IPS DF 4.7 (cell line): Measurements from ENCODE around the gene CEP128.

ENCODE experiments used
- DNase-seq: peaks from one replicate; pipeline ENCODE4 v3.0.0-alpha.2; 2013; ENCODE audit warnings: low spot score; ENCODE audit errors: extremely low read depth

The CEP128 gene

DNA sequence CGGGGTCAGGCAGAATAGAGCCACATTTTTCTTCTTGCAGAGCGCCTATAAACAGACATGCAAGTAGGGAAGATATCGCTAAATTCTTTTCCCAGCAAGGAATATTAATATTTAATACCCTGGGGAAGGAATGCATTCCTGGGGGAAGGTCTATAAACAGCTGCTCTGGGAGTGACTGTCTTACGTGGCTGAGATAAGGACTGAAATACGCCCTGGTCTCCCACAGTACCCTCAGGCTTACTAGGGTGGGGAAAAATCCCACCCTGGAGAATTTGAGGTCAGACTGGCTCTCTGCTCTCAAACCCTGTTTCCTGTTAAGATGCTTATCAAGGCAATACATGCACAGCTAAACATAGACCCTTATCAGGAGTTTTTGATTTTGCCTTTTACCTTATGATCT is 262.3 kb downstream of the CEP128 start:
- DNase-seq = no peak

DNA sequence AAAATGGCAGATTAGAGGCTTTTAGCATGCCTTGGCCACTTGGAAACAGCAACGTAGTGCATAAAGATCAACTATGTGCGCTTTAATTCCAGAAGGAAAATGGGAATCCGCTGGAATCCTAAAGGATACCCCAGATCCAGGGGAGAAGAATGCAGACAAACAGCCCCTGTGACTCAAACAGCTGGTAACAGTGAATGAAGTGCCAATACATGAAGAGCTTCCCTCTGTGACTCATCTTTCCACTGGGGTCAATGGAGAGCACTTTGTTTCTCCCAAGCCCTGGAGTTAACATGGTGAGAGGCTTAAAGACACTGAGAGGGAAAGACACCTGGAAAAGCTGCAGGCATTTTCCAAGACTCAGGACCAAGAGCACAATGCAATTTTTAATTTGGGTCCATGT is 263.1 kb downstream of the CEP128 start:
- no peak for DNase-seq

DNA sequence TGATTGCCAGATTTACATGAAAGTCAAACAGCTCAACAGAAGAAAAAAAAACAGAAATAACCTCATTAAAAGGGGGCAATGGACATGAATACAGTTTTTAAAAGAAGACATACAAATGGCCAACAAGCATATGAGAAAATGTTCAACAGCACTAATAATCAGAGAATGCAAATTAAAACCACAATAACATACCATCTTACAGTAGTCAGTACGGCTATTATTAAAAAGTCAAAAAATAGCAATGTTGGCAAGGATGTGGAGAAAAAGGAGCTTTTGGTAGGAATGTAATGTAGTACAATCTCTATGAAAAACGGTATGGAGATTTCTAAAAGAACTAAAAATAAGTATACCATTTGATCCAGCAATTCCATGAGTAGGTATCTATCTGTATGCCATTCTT is 272.1 kb downstream of the CEP128 start:
- DNase-seq = no peak

DNA sequence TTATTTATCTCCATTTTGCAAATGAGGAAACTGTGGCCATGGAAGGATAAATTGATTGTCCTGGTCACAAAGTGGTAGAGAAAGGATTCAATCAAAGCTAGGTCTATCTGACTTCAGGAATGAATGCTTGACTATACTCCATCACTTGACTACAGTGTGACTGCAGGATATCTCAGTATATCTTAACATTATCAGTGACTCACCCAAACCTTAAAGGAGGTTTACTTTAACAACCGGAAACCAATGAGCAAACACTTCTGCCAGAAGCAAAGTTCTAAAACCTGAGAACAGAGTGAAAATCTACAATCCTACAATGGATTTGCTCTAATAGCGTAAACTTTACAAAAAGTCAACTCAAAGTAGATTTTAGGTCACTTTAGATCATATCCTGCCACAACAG is 277.0 kb downstream of the CEP128 start:
- DNase-seq = no peak

DNA sequence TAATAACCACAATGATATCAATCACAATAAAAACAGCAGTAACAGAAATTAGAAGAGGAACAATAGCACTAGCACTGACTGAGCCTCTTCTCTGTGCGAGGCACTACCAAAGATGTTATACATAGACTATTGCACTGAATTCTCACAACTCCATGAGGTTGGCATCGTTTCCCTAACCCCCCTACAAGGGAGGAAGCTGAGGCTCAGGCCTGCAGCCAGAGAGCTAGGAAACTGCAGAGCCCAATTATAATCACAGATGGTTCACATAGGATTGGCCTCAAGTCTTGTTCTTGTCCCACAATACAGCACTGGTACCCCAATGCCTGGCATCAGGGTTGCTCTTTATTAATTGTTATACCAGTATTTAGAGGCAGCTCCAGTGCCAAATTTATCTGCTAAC is 278.0 kb downstream of the CEP128 start:
- no peak for DNase-seq

DNA sequence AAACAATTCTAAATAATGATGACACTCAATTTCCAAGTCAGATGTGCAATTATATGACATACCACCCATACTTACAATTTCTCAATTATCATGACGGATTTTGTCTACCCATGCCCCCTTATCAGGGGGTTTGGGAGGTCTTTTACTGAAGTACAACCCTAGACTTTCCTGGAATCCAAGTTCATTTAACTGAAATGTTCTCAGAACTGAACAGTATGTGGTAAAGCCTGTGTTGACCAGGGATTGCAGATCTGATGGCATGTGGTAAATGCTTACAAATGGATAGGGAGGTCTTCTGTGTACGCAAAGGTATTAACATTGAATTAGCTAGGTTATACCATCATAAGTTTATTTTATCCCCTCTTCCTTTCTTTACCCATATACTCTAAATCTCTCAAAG is 281.8 kb downstream of the CEP128 start:
- no peak for DNase-seq

DNA sequence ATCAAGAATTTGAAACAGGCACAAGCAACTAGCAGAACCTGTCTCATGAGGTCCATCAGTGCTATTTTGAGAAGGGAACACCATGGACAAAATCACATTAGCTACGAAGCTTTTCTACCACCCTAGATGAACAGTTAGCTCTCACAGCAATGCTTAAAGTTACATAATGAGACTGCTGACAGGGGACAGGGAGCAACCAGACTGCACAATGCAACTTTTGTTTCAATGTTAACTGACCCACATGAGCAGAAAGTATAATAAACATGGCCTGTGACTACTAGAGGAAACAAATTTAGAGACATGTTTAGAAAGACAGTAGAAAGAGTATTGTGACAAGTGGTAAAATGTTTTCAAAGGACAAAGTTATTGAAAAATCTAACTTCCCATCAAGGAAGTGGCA is 282.8 kb downstream of the CEP128 start:
- no peak for DNase-seq

DNA sequence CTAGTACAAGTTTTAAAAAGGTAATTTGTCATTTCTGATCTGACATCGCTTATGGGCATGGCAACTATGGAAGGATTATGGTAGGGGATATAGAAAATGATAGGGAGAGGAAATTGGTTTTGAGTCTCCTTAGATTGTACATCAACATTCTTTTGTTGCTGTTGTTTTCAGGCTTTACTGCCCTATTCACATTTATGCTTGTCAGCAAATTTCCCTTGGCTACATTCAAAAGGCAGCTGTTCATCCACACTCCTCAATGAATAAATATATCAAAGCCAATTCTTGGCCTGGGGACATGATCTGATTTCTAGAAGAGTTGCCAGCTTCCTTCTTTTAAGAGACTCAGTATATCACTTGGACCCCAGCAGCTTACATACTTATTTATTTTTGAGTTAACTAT is 283.4 kb downstream of the CEP128 start:
- no peak for DNase-seq

DNA sequence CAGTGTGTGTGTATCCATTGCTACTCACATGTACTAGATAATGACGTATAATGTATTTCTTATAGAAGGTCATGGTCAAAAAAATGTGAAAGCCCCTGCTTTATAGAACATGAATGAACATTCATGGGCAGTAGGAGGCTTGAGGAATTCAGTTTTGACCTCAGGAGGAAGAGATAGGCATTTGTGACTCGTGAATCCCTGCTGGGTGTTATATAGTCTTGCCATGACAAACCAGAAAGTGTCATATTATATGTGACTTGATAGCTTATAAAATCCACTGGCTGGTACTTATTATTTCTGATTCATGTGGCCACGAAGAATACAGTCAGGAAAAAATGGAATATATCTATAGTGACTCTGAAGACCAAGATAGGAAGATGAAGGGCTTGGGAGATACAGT is 287.6 kb downstream of the CEP128 start:
- no peak for DNase-seq

DNA sequence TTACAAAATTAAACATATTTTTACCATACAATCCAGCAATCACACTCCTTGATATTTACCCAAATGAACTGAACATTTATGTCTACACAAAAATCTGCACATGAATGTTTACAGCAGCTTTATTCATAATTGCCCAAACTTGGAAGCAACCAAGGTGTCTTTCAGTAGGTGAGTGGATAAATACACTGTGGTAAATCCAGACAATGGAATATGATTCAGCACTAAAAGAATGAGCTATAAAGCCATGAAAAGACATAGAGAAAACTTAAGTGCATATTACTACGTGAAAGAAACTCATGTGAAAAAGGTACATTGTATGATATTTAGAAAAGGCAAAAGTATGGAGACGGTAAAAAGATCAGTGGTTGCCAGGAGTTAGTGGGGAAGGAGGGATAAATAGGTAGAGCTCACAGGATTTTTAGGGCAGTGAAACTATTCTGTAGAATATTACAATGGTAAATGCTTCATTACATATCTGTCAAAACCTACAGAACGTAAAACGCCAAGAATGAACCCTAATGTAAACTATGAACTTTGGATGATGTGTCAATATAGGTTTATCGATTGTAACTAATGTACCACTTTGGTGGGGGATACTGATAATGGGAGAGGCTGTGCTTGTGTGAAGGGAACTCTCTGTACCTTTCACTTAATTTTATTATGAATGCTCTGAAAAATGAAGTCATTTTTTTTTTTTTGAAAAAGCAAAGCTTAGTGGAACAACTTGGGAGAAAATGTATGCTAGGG is 295.7 kb downstream of the CEP128 start:
- no peak for DNase-seq

DNA sequence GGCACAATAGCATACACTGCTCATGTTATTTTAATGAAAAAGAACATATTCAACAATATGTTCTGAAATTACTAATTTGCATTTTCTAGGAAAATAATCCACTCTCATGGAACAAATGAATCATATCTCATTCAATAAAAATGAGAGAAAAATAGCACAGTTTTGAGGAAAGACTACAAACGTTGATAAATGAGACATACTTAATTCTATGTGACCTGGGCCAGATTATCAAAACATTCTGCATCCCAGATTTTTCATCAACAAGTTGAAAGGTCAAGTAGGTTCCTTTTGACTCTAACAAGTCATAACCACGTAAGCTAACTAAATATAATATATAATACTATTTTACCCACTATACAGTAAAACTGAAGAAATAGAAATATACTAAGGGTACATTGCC is 296.7 kb downstream of the CEP128 start:
- DNase-seq = no peak

DNA sequence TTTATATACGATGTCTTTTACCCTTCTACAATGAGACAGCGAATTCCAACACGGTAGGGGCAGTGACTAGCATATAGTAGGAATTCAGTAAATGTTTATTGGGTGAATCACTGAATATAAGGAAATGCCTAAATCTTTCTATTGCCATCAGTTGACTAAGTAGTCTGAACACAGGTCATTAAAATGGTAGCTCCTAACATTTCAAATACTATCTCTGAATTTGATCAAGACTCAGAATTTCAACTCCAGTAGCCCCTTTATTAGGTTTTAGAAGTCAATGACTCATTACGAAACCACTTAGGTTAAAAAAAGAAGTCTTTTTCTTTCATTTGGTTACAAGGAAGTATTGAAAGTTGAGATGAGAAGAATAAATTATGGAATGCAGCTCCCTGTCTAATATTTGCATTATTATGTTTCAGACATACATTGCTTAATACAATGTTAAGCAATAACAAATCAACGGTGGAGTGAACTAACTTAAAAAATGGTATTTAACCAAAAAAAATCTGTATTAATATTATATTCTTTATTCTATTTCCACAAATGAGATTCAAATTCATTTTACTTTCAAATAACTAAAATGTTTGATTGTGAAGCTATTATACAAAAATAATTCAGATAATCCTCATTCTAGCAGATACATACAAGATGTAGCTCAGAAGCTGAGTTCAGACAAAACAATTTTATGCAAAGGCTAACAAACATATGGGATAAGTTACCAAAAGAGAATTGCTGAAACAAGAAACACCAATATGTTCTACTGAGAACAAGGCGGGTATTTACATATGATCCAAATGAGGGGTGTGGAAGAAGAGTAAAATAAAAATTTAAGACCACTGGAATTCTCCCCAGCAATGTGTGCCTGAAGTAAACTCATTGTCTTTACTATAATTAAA is 302.7 kb downstream of the CEP128 start:
- DNase-seq = no peak

DNA sequence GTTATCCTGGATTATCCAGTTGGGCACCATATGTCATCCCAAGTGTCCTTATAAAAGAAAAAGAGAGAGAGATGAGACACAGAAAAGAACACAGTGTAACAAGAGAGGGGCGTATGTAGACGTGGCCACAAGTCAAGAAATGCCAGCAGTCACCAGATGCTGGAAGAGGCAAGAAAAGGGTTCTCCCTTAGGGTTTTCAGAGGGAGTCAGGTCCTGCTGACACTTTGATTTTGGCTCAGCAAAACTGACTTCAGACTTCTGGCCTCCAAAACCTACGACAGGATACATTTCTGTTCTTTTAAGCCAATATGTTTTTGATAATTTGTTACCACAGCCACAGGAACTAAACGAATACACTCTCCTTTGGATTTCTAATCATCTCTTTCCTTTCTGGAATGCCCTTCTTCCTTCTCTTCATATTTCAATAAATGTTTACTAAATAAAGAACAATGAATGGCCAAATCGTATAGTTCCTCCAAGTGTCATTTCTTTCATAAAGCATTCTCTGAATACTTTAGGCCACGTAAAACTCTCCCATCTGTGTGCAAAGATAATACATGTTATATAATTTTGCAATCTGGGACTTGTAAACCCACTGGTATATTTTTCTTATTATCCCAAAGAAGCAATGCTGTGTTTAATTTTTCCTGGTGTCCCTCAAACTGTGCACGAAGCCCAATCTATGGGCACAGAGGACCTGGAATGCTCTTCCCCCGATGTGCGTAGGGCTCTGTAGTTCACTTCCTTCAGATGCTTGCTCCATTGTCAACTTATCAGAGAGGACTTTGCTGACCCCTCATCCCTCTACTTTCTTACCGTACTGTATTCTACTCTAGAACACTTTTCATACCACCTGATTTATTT is 303.6 kb downstream of the CEP128 start:
- no peak for DNase-seq

DNA sequence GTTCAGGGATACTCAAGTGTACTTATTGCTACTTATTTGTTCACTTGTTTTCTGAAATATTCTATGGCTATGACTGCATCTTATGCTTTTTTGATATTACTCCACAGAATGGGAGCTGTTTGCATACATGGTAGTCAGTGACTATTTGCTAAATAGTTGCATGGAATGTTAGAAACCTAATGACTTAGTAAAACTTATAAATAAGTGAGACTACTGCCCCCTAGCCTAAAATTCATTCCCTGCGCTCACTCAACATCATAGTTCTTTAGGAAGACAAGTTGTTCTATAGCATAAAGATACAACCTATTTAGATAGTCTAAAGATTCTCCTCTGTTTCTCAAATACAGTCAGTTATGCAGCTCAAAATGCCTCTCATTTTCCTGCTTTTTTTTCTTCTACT is 305.5 kb downstream of the CEP128 start:
- DNase-seq = no peak

DNA sequence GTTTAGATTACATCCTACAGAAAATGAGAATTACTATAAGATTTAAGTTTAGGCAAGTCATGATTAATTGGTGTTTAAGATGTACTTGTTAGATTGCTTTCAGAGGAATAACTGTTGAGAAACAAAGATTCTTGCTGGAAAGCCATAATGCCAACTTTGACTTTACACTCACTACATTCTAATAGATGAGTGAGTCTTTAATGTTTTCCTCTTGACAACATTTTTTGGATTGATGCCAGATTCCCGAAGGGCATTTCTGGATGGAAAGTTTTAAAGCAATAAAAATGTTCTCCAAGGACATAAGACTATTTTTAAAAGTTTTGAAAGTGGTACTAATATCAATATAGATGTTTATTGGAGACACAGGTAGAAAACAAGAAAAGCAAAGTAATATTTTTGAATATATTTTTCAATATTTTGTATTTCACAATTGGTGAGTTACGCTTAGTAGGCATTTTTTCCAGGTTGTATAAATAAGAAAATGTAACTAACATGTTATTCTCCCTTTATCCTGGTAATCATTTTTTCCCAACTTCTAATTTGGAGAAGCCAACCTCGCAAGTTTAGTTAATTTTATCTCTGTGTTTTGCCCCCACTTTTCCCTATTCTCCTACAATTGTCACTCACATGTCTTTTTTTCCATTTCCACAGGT is 307.3 kb downstream of the CEP128 start:
- DNase-seq = no peak

DNA sequence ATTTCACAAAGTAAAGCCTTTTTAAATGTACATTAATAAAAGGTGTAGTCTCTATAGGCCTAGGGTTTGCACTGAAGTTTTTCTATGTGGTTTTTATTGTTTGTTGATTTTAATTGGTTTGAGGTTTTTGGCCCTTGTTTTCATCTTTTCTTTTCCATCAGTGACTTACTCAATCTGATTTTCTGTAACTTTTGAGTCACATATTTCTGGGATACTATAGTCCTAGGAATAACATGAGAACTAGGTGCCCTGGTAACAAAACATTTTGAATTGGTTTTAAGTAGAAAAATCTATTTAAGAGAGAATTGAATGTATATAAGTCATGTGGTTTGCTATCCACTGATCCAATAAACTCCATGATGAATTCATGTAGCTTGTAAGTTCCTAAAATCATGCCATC is 311.9 kb downstream of the CEP128 start:
- no peak for DNase-seq

DNA sequence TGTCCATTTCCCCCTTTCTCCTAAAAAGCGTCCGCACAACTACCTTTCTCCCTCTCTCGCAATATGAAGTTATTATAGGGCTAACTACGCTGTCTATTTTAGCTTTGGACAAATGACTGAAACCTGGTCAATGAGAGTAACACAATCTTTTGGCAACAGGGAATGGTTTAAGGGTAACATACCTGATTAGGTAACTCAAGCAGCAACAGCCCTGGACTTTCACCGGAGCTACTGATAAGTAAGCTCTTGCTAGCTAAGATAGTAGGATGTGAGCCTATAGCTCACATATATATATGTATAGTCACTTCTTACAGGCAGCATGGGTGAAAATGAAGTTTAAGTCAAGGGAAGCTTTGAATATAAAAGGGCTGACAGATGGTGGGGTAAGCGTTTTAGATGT is 313.0 kb downstream of the CEP128 start:
- no peak for DNase-seq

DNA sequence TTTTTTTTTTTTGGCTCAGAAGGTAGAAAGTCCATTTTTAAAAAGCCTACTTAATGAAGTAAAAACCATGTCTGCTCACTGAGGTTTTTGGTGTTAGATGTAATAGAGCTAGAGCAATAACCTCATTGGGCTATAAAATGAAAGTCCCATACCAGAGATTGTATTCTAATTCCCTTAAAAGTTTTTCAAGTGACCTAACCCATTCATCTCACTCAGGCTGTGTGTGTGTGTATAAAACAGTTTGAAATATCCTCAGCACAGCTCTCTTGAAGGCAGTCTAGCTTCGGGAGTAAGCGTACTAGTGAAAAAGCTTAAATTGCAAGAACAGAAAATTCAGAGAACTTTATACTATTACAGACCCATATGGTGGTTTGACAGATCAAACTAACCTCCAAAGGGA is 313.8 kb downstream of the CEP128 start:
- no peak for DNase-seq

DNA sequence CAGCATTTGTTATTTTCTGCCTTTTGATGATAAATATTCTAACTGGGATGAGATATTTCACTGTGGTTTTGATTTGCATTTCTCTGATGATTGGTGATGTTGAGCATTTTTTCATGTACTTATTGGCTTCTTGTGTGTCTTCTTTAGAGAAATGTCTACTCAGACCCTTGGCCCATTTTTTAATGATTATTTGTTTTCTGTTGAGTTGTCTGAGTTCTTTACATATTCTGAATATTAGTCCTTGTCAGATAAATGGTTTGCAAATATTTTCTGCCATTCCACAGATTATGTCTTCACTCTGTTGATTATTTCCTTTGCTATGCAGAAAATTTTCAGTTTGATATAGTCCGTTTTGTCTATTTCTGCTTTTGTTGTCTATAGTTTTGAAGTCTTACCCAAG is 317.0 kb downstream of the CEP128 start:
- no peak for DNase-seq

DNA sequence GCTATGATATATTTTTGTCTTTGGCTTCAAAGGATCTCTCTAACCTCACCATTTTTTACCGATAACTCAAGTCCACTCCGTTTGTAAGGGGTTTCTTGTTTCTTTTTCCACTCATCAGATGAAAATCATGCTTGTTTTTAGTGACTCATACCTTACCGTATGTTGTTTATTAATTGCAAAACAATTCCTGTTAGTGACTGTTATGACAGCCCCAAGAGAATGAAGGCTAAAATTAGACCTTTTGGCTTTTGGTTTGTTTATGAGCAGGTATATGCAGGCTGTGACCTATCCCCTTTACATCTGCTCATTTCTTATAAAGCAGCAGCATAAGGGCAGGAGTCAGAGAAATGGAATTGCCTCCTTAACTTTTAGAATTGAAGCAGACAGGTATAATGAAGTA is 319.8 kb downstream of the CEP128 start:
- no peak for DNase-seq

DNA sequence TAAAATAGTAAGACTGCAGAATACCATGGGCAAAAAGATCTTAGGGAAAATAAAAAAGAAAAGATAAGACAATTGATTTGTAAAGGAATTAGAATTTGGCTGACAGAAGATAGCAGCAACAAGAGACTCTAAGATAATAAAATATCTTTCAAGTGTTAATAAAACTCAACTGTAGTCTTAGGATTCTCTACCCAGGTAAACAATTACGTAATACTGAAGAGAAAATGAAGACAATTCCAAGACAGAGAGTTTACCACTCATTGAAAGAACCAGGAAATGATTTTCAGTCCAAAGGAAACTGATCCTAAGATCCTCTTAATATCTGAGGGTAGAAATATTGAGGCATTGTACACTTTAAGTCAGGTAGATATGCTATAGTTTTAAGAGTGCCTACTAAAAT is 321.1 kb downstream of the CEP128 start:
- DNase-seq = no peak
